GM20431 (cell line): ENCODE results near the gene SLC9A3.

Experiments used
- in situ Hi-C: fragments of 300-500 bp; cut with MseI, MboI; formaldehyde crosslinking; loops from one replicate; pipeline ENCODE4 v1.15.0; 2020; ENCODE audit warnings: low sequenced_read_pairs; ENCODE audit not compliant: unreplicated experiment

SLC9A3 gene

GRCh38 chr5:556909-557441 is 32.7 kb upstream of the SLC9A3 start:
- in situ Hi-C loops: no loop called here

DNA sequence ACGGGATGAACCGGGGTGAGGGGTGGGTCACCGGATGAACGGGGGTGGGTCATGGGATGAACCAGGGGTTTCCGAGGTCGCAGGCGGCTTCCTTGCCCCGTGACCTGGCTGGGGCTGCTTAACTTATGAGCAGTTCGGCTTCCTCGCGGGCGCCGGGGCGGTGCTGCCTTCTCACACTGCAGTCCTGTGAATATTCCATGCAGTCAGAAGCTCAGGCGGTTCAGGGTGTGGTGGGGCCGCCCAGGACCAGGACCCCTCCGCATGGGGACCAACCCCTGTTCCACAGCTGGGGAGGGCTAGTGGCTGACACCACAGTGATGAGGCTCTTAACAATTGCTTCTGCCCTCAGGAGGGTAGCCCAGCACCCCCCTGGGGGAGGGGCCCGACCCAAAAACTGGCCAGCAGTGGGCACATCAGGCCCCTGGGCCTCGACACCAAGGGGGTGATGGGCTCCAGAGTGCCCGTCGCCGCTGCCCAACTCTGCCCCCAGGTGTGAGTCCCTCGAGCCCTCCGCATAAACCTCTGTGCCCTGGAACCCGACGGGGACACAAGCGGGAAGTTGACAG is 30.9 kb upstream of the SLC9A3 start:
- in situ Hi-C loops: no loop called here

GRCh38 chr5:554284-554988 is 30.2 kb upstream of the SLC9A3 start:
- in situ Hi-C loops: no loop called here

DNA sequence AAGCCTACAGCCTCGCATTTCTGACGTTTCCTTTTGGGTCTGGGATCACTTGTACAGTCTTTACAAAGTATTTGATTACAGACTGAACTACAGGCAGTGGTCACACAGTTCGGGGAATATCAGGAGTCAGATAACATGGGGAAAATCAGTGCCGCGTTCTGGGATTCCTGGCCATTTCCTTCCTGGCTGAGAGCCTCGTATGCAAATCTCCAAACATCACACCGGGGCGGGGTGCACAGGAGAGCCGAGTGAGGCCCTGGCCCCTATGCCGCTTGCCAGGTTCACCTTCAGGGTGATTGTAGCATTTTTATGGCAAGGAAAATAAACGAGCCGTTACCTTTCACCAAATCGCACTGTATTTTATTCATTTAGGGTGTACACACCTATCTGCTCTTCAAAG is 29.6 kb upstream of the SLC9A3 start:
- in situ Hi-C loops: no loop called here

- in situ Hi-C loops: no loop called here
Observed at GRCh38 chr5:551406-551805, 27.2 kb upstream of the SLC9A3 start.

DNA sequence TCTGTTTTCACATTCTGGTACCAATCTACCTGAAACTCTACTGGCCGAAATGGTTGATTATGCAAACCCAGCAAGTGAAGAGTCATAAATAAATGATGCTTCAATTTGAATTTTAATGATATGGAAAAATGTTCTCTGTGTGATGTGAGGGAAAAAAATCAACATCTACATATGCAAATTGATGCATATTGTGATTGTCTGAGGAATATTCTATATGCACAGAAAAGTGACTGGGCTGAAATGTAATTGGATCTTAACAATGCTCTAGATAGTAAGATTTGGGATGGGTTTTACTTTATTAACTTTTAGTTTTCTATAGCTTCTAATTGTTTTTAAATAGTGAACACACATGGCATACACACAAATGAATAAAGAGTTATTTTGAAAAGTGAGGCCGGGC is 25.0 kb upstream of the SLC9A3 start:
- in situ Hi-C loops: no loop called here

GRCh38 chr5:548256-548655 is 24.0 kb upstream of the SLC9A3 start:
- in situ Hi-C loops: no loop called here

- in situ Hi-C loops: no loop called here
Observed at GRCh38 chr5:547086-547924, 23.1 kb upstream of the SLC9A3 start.

GRCh38 chr5:546376-546908 is 22.2 kb upstream of the SLC9A3 start:
- in situ Hi-C loops: no loop called here

DNA sequence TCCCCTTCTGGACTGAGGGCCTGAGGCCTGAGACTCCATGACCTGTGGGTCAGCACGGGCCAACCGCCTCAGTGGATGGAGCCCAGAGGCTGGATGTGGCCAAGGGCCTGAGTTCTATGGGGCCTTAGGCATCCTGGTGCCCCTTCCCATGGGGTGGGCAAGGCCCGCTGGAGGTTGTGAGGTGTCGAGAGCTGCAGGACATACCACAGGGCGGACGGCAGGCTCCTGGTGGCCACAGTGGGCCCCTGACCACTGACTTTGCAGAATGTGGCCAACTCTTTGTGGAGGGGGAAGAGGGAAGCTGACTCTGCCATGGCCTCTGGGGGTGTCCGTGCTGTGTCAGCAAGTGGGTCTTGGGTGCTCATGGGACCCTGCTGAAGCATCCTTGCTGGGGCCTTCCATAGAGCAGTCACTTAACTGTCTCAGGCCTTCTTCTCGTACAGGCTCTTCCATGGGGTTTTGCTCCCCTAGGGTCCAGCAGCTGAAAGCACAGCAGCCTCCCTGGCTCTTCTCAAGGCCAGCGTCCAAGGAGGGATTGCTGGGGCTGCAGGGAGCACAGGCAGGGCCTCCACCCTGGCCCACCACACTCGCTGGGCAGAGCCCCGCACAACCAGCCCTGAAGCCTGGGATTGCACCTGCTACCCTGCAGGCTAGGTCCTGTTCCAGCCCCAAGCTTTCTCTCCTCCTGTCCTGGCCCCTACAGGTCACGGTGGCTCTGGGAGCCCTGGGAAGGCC is 21.6 kb upstream of the SLC9A3 start:
- in situ Hi-C loops: no loop called here

DNA sequence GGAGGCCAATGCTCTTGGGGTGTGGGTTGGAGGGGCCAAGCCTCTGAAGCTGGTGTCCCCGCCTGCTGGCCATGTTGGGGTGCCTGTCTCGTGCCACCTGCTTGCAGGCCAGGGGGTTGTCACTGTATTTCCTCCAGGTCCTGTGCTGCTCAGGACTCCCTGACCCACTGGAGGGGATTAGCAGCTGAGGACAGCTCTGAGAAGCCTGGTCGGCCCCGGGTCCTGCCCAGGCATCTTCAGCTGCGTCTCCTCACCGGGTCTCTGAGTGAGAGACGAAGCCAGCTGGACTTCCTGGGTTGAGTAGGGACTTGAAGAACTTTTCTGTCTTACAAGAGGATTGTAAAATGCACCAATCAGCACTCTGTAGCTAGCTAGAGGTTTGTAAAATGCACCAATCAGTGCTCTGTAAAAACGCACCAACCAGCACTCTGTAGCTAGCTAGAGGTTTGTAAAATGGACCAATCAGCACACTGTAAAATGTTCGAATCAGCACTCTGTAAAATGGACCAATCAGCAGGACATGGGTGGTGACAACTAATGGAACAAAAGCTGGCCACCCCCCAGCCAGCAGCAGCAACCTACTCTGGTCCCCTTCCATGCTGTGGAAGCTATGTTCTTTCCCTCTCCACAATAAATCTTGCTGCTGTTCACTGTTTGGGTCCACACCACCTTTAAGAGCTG is 20.6 kb upstream of the SLC9A3 start:
- in situ Hi-C loops: no loop called here

GRCh38 chr5:543755-544674 is 19.8 kb upstream of the SLC9A3 start:
- in situ Hi-C loops: no loop called here

- in situ Hi-C loops: no loop called here
Observed at GRCh38 chr5:543351-543750, 19.1 kb upstream of the SLC9A3 start.

GRCh38 chr5:542319-543311 is 18.4 kb upstream of the SLC9A3 start:
- in situ Hi-C loops: no loop called here

DNA sequence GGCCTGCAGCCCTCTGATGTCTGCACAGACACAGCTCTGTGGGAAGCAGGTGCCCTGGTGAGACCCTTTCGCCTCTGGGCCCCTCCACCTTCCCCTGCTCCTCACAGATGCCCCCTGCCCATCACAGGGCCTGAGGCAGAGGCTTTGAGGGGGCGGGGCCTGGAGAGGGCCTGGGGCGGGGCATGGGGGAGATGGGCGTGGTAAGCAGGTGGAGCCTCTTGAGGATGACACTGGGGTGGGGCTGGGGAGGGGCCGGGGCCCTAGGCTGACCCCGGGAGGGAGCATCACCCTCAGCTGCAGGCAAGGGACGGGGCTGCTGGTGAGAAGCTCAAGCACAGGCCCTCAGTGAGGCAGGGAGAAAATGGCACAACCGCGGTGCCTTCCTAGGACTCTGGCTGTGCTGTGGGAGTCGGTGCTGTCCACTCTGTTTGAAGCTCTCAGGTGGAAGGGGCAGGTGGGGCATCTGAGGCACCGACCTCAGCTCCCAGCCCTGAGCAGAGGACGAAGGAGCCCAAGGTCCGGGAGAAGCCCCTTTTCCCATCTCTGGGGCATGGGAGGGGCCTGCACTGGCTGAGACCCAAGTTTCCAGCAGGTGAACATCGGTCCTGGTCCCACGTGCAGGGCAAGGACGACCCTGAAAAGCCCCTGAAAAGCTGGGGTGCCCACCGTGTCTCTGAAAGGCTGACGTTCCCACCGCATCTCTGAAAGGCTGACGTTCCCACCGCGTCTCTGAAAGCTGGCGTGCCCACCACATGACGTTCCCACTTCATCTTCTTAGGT is 17.5 kb upstream of the SLC9A3 start:
- in situ Hi-C loops: no loop called here

DNA sequence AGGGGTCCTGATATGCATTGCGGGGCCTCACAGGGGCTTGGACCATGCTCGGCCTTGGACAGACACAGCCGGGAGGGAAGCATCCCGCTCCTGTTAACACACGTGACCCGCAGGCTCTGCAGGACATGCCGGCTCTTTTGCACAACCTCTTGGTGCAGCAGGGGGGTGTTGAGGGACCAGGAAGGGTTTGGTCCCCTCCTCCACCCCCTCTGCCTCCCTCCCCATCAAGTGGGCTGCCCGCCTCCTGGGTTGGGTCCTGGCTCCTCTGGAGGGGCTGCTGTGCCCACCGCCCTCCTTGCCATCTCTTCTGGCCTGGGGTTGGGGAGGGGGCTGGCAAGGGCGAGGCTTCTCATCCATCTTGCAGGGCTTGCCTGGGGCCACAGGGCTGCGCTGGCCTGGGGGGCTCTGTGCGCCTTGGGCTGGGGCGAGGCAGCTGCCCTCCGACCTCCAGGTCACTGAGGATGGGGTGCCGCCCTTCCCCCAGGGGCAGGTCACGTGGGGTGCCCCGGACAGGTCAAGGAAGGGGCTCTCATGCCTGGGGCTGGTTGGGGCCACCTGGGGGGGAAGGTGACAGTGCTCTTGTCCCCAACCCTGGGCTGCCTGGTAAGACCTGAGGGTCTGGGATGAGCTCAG is 16.8 kb upstream of the SLC9A3 start:
- in situ Hi-C loops: no loop called here
